BJ (cell line): ENCODE data around the gene KCNJ12. TPM values are rescaled to one million over a fixed set of nuclear protein-coding genes. Genes with fewer than 3 reads are reported as not detected.

ENCODE experiments used
- CTCF ChIA-PET: fragments of 350-600 bp; formaldehyde crosslinking; extraction: SDS; loops from one replicate; lab custom pipeline; 2021; ENCODE audit warnings: antibody characterized with exemption, inconsistent platforms; lab: Yijun Ruan, JAX
- POLR2A ChIA-PET: fragments of 300-600 bp; sonication (Branson Sonifier 250); formaldehyde crosslinking; extraction: SDS; loops from one replicate; lab custom pipeline; 2021; ENCODE audit warnings: antibody characterized with exemption; lab: Charles Lee
- DNase-seq: peaks from one replicate; pipeline ENCODE4 v3.0.0-alpha.2; 2011; ENCODE audit warnings: low read depth
- H3K27me3 ChIP-seq: 2 replicates; pipeline ENCODE4 v1.6.0; 2011; ENCODE audit warnings: low read length; ENCODE audit not compliant: control insufficient read depth, insufficient read depth
- H3K36me3 ChIP-seq: 2 replicates; pipeline ENCODE4 v1.5.1; 2011; ENCODE audit warnings: low read length; ENCODE audit not compliant: control insufficient read depth, insufficient read depth
- H3K4me3 ChIP-seq: 2 replicates; pipeline ENCODE4 v1.5.1; 2011; ENCODE audit warnings: low read depth, mild to moderate bottlenecking, control low read depth, low read length
- CTCF ChIP-seq: IDR thresholded peaks from 2 replicates; pipeline ENCODE4 v1.5.1; 2011; ENCODE audit warnings: low read depth, mild to moderate bottlenecking, control low read depth, inconsistent platforms, low read length, moderate library complexity; ENCODE audit not compliant: insufficient read depth
- polyA plus RNA-seq: library from polyadenylated mRNA; depleted of rRNA; stranded (reverse); fragments of >200 nt; gene quantifications from 2 replicates; pipeline ENCODE4 v1.2.3, GENCODE V29; 2011

KCNJ12 gene
- polyA plus RNA-seq, 1 experiment: 0.13 TPM

GRCh38 chr17:21463204-21463661 is 87.1 kb downstream of the KCNJ12 start:
- DNase-seq: no peak
- no peak overlapping the region for H3K4me3 ChIP-seq
- no peak for TF ChIP-seq CTCF
- ChIA-PET POLR2A (interaction anchor here (0.7 kb wide), 1 partner anchor 541 kb away, joined by 3 read pairs; no protein-coding TSS in a partner anchor), CTCF (interaction anchor here (1.2 to 2.6 kb wide), 2 partner anchors 11 to 49 kb away, joined by 3 to 11 read pairs; no protein-coding TSS in a partner anchor)
- no peaks in the 10 kb centered on the region for H3K36me3 ChIP-seq
- peaks cover 14% of the 10 kb centered on the region for H3K27me3 ChIP-seq

- ChIA-PET CTCF (interaction anchor here (1.2 to 2.6 kb wide), 2 partner anchors 11 to 48 kb away, joined by 3 to 11 read pairs; no protein-coding TSS in a partner anchor), POLR2A (no interaction called here)
- Histone ChIP-seq H3K36me3 (no peaks in the 10 kb centered on the region), H3K4me3 (no peak overlapping the region), H3K27me3 (peaks cover 14% of the 10 kb centered on the region)
- no peak for DNase-seq
- TF ChIP-seq CTCF: no peak
Measured at GRCh38 chr17:21463779-21464407, 87.7 kb downstream of the KCNJ12 start.

- H3K4me3 ChIP-seq: no peak overlapping the region
- CTCF ChIA-PET: interaction anchor here (1.2 kb wide), 1 partner anchor 12 kb away, joined by 3 read pairs; no protein-coding TSS in a partner anchor
- POLR2A ChIA-PET: no interaction called here
Measured at GRCh38 chr17:21464611-21465021, 88.5 kb downstream of the KCNJ12 start.

GRCh38 chr17:21466550-21466949 is 90.4 kb downstream of the KCNJ12 start:
- H3K36me3 ChIP-seq: no peaks in the 10 kb centered on the region
- H3K27me3 ChIP-seq: peaks cover 14% of the 10 kb centered on the region
- ChIA-PET POLR2A (no interaction called here), CTCF (interaction anchor here (2.0 kb wide), 1 partner anchor 9 kb away, joined by 5 read pairs; no protein-coding TSS in a partner anchor)
- no peak for TF ChIP-seq CTCF
- no peak for DNase-seq
- H3K4me3 ChIP-seq: no peak overlapping the region

More at GRCh38 chr17:21464611-21465021, 88.5 kb downstream of the KCNJ12 start:
- Histone ChIP-seq H3K27me3 (peaks cover 14% of the 10 kb centered on the region), H3K36me3 (no peaks in the 10 kb centered on the region)
- TF ChIP-seq CTCF: no peak
- DNase-seq: no peak

GRCh38 chr17:21467196-21467595 is 91.0 kb downstream of the KCNJ12 start:
- H3K27me3 ChIP-seq: peaks cover 12% of the 10 kb centered on the region

More at GRCh38 chr17:21467196-21467595, 91.0 kb downstream of the KCNJ12 start:
- ChIA-PET CTCF (interaction anchor here (2.0 kb wide), 1 partner anchor 10 kb away, joined by 5 read pairs; no protein-coding TSS in a partner anchor), POLR2A (no interaction called here)
- Histone ChIP-seq H3K4me3 (no peak overlapping the region), H3K36me3 (no peaks in the 10 kb centered on the region)
- TF ChIP-seq CTCF: no peak
- DNase-seq: no peak
